Measurements from ENCODE around the gene ITPR2.

- TF ChIP-seq CTCF (IDR thresholded peaks at IDR 0.05; ENCODE audit: insufficient read depth, low read length) = no peak
- TF ChIP-seq REST (IDR thresholded peaks at IDR 0.05; ENCODE audit: insufficient replicate concordance, low read depth) = no peak
- no peak for TF ChIP-seq POLR2AphosphoS5 (IDR thresholded peaks at IDR 0.05; ENCODE audit: low read depth)
Measured at GRCh38 chr12:26704214-26704613, 128.8 kb downstream of the ITPR2 start.

All from HL-60 (cell line).